GM21619 (cell line): ENCODE measurements around the gene MGAT4C.
"Not testable (repeated sequence)": the region's sequence is repeated elsewhere in the genome, so short reads cannot be mapped to it uniquely, and the experiment has no call there.

Experiments
- ATAC-seq: cut with Tn5 transposase; IDR thresholded peaks from one replicate; pipeline ENCODE4 v1.9.1; 2021; ENCODE audit not compliant: unreplicated experiment

Gene MGAT4C

DNA sequence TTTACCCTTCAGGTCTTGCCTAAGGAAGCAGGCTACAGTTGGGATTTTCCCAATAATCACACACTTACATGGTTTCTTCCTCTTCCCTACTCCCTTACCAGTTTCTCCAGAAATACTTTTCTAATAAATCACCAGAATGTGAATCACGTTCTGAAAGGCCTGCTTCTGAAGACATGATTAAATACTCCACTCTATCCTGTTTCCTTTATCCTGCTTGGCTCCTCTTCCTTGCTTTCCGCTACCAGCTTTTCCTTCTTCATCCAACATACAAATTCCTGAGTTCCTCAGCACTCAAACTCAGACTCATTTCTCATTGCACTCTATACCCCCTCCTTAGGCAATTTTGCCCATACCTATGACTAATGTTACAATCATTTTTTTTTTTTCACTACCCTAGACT, 118.3 kb downstream of the MGAT4C start:
- ATAC-seq, result no peak

GRCh38 chr12:86134561-86134960, 121.6 kb downstream of the MGAT4C start:
- no peak for ATAC-seq

- not testable (repeated sequence) for ATAC-seq
These were observed 129.3 kb downstream of the MGAT4C start for GRCh38 chr12:86126900-86127299.

GRCh38 chr12:86122846-86123468, 133.2 kb downstream of the MGAT4C start:
- ATAC-seq, result no peak

DNA sequence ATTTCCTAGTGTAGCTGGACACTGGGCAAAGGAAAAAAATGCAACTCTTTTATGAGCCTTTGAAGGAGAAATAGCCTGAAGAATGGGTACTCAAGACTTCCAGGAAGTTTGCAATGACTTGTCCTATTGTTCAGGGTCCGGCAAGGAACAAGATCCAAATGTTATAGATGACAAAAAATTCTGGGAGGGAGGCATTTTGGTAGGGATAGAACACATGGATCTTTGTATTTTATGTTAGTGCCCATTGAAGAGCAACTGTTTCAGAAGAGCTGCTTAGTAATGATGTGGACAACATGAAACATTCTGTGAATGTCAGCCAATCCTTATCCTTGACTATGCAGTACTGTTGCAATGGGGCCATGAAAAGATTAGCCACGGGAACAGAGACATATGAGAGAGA, 138.0 kb downstream of the MGAT4C start:
- ATAC-seq, result no peak

DNA sequence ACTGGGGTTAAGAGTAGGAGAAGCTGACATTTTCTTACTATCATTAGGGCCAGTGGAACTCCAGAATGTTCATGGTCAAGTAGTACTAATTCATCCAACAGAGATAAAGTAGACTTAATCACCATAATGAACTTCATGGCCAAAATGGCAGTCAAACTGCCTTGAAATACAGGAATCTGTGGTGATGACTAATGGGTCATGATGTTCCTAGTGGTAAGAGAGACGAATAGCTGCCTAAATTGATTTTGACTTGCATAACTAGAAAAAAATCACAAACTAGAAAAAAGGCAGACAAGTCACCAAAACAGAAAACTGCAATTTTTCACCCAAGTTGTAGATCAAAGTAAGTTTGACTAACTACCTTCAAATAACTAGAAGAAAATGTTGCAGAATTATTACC, 138.5 kb downstream of the MGAT4C start:
- no peak for ATAC-seq

DNA sequence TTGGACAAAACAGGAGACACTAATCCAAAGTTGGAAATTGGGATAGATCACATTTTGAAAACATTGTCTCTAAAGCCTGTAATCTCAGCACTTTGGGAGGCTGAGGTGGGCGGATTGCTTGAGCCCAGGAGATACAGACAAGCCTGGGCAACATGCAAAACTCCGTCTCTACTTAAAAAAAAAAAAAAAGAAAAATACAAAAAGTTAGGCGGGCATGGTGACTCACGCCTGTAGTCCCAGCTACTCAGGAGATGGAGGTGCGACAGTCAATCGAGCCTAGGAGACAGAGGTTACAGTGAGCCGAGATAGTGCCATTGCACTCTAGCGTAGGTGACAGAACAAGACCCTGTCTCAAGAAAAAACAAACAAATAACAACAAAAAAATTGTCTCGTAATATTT, 152.1 kb downstream of the MGAT4C start:
- ATAC-seq, result no peak

DNA sequence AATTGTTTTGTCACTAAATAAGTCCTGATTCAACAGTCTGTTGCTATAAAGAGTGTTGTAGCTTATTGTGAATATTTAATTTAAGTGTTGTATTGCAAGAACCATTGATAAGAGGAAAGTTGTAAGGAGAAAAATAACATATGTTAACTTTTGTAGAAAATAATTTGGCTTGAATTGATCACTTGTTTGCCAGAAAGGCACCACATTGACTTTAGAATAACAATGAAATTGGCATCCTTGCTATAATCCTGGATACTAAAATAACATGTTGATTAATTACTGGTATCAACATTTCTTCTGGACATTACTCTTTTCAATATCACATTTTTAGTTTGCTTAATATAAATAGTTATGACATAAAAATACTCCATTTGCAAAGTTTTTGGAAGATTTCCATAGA, 159.0 kb downstream of the MGAT4C start:
- ATAC-seq, result no peak

DNA sequence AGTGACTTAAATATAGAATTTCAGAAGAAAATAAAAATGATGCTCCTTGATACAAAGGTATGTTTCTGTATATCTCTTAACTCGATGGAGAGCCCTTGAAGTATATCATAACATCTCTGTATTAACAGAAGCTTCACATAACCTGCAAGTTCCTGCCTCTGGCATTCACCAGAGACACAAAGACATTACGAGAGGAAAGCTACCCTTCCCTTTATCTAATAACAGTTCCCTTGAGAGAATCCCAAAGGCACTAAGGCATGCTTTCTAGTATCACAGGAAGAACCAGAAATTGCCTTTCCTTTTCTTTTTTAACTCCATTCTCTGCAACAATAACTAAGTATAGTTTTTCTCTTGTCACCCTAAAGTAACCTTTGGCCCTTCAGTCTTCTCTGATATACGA, 164.5 kb downstream of the MGAT4C start:
- no peak for ATAC-seq

DNA sequence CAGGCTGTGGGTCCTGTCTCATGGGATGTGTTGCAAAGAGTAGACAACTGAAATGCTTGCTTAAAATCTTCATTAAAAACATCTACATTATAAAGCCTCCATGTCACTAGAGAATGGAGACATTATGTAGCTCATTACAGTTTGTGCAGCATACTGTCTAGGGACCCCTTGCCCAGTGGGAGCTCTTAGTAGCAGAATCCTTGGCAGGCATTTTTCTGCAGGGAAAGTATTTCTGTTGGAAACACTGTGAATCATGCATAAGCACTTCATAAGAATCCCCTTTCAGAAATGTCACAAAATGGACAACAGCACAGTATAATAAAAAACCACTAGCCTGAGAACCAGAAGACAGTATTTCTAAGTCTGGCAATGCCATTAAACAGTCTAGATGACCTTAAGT, 174.3 kb downstream of the MGAT4C start:
- no peak for ATAC-seq

GRCh38 chr12:86059052-86059451, 197.1 kb downstream of the MGAT4C start:
- not testable (repeated sequence) for ATAC-seq

DNA sequence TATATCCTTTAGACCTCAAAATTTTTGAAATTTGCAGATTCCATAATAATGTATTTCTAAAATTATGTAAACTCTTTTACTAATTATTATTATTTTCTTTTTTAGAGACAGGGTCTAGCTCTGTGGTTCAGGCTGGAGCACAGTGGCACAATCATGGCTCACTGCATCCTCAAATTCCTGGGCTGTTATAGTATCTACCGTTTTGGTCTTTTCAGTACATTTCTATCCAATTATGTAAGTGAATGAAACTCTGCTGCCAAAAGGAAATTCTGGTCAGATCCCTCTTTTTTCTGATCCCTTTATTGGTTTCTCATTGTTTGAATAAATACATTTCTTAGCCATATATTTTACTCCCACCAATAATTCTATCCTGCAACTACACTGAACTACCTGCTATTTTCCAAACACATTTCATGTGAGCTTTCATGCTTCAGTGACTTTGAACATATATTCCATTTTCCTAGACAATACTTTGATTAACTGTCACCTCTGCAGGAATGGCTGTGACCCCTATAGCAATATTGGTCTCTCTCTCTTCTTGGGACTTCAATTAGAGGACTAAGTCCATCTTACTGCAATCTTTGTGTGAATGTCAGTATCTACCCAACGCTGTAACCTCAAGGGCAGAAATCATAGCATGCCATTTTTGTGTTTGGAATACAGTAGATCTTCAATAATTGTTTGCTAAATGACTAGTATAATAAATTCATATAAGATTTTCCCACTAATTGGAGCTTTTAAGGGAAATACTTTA, 198.9 kb downstream of the MGAT4C start:
- ATAC-seq, result no peak

- no peak for ATAC-seq
These were observed 203.3 kb downstream of the MGAT4C start for GRCh38 chr12:86052921-86053320.

GRCh38 chr12:86050010-86050409, 206.2 kb downstream of the MGAT4C start:
- no peak for ATAC-seq

DNA sequence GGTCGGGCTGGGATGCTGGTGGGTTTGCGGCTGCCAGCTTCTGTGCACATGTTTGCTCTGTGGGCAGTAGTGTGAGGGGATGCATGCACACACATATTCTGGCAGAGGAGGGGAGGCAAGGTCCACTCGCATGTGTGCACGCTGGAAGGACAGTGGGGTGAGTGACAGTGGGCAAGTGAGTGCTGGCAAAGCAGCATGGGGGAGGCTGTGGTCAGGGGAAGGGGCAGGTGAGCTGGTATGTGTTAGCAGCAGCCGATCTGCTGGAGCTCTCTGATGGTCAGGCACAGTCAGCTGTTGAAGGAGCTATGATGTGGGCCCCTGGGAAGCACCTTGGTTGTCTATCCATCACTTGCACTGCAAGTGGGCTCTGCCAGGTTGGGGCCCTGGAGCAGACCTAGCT, 211.8 kb downstream of the MGAT4C start:
- no peak for ATAC-seq

DNA sequence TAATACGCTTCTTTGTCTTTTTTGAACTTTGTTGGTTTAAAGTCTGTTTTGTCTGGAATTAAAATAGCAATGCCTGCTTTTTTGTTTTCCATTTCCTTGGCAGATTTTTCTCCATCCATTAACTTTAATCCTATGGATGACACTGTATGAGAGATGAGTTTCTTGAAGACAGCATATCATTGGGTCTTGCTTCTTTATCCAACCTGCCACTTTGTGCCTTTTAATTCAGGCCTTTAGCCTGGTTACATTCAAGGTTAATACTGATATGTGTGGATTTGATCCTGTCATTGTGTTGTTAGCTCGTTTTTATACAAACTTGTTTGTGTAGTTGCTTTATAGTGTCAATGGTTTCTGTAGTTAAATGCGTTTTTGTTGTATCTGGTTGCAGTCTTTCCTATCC, 214.1 kb downstream of the MGAT4C start:
- no peak for ATAC-seq

- ATAC-seq, result no peak
These were observed 237.8 kb downstream of the MGAT4C start for GRCh38 chr12:86018361-86018760.

DNA sequence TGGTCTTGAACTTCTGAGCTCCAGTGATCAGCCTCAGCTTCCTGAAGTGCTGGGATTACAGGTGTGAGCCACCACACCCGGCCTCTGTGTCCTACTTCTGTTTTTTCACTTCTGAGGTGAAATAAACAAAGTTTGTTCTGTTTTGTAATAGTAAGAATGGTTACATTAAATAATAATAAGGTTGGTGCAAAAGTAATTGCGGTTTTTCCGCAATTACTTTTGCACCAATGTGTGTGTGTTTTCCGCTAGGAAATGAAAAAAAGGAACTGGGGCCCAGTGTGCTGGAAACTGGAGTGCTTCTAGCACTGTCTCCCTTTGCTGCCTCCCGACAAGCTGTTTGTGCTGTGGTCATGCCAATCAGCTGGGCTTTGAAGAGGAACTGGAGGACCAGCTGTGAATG, 241.2 kb downstream of the MGAT4C start:
- ATAC-seq, result no peak

DNA sequence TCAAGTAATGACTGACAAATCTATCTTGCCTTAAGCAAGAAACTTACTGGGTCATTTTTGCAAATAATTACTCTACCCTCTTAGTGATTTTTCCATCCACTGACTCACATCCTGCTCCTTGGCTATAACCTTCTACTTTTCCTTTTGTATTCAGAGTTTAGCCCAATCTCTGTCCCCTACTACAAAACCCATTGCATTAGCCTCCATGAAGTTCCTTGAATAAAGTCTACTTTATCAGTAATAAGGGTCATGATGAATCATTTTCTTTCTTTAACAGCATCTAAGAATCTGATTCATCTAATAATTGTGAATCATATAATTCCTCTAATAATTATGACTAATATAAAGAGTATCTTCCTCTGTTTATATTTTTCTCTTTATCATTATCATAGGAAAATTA, 249.5 kb downstream of the MGAT4C start:
- no peak for ATAC-seq

- ATAC-seq, result no peak
These were observed 258.1 kb downstream of the MGAT4C start for GRCh38 chr12:85998074-85998473.

GRCh38 chr12:85996280-85996679, 259.9 kb downstream of the MGAT4C start:
- ATAC-seq, result no peak

DNA sequence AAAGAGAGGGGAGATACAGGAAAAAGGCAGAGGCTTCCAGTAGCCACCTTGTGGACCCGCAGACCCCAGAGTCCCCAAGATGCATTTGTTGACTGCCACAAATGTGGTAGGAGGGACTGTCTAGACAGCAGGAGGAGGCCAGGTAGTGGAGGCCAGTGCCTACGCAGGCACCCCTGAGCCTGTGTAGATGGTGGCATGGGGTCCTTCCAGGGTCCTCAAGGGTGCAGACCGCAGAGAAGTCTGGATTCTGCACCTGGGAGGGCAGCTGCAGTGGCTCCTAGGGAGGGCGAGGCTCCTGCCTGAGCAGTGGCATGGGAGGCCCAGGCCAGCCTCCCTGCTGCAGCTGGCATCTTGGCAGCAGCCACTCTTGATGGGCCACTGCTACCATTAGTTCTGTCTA, 262.4 kb downstream of the MGAT4C start:
- ATAC-seq, result no peak

GRCh38 chr12:85985996-85986395, 270.2 kb downstream of the MGAT4C start:
- ATAC-seq, result no peak
